Lower leg skin (tissue), 3 donors: ENCODE results near the gene ARL17A.
"Not testable (repeated sequence)": the region's sequence is repeated elsewhere in the genome, so short reads cannot be mapped to it uniquely, and the experiment has no call there.

Experiments
- CTCF ChIP-seq, 3 donors: fragments of 450-650 bp; IDR thresholded peaks; one replicate each; pipeline ENCODE4 v1.5.1; 2016; ENCODE audit warnings: antibody characterized with exemption in 3 of 3, mild to moderate bottlenecking in 3 of 3, moderate library complexity in 2 of 3
- POLR2A ChIP-seq, 2 donors: fragments of 450-650 bp; IDR thresholded peaks; one replicate each; pipeline ENCODE4 v1.6.1; 2016 to 2017; ENCODE audit warnings: antibody characterized with exemption in 2 of 2, mild to moderate bottlenecking in 1 of 2, moderate library complexity in 1 of 2

GRCh38 chr17:46505896-46506295 lies 73.6 kb downstream of the ARL17A start:
- not testable (repeated sequence) for TF ChIP-seq CTCF, POLR2A (IDR thresholded peaks at IDR 0.05)
